Measurements from ENCODE around the gene LRRC28. TPM values are rescaled to one million over a fixed set of nuclear protein-coding genes. Genes with fewer than 3 reads are reported as not detected.

The LRRC28 gene
- polyA plus RNA-seq, 1 of the 3 experiments (the other 2 are of a cell fraction): 15.2 TPM

DNA sequence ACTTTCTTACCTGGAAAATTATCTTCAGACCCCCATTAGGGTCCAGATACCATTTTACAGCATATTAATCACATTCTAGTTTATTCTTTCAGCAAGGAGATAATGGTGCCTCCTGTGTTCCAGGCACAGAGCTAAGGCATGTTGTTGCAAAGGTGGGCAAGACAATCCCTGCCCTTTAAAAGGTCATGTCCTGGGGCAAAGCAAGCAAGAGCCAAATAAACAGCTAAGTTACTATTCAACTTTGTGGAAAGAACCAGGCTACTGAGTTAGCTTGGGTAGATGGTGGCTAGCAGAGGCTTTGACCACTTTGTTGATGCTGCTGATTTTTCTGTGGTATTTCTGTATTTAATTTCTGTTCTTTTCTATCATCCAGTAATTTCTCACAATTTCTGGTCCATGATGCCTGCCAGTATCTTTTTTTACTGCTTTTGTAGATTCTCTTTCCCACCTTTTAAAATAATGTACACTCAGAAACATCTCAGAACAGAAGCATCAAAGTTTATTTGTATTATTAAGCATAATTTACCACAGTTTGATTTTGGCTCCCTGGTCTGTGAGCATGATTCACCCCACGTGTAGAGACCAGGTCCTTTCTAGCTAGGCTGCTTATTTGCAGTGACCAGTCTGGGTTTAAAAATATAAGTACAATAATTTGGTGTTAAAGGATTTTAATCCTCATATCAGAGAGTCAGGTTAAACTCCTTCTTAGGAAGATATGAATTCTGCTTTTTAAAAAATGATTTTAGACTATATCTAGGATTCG, 71.5 kb downstream of the LRRC28 start:
- no peaks in the 10 kb centered on the region for H3K9me3 ChIP-seq
- no peak for DNase-seq
- H3K9ac ChIP-seq: no peak overlapping the region
- no peak overlapping the region for H2AFZ ChIP-seq (ENCODE audit: low read depth)
- H4K20me1 ChIP-seq (ENCODE audit: insufficient read depth): no peaks in the 10 kb centered on the region
- H3K4me2 ChIP-seq: no peak overlapping the region
- CTCF ChIA-PET: interaction anchor here (2.0 kb wide), 1 partner anchor 382 kb away, joined by 6 read pairs; no protein-coding TSS in a partner anchor
- H3K36me3 ChIP-seq (replicated peaks in 1 of 2; ENCODE audit: control insufficient read depth in 1 of 2, insufficient read depth in 2 of 2, low read length in 1 of 2): peaks cover 0 to under 1% of the 10 kb centered on the region in 2 experiments
- H3K79me2 ChIP-seq (ENCODE audit: insufficient read depth): no peaks in the 10 kb centered on the region
- no peaks in the 10 kb centered on the region for H3K27me3 ChIP-seq (ENCODE audit: insufficient read depth)
- H3F3A ChIP-seq (replicated peaks; ENCODE audit: insufficient read depth): peaks cover 8% of the 10 kb centered on the region
- no peak for TF ChIP-seq FOXM1 (IDR thresholded peaks at IDR 0.05; ENCODE audit: low read depth)
- TF ChIP-seq NFIC (IDR thresholded peaks at IDR 0.05; ENCODE audit: borderline replicate concordance): no peak
- no peak for TF ChIP-seq GATA2 (CRISPR knock-in tag; IDR thresholded peaks at IDR 0.05)
- TF ChIP-seq, protein P1, sequence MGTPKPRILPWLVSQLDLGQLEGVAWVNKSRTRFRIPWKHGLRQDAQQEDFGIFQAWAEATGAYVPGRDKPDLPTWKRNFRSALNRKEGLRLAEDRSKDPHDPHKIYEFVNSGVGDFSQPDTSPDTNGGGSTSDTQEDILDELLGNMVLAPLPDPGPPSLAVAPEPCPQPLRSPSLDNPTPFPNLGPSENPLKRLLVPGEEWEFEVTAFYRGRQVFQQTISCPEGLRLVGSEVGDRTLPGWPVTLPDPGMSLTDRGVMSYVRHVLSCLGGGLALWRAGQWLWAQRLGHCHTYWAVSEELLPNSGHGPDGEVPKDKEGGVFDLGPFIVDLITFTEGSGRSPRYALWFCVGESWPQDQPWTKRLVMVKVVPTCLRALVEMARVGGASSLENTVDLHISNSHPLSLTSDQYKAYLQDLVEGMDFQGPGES (IDR thresholded peaks at IDR 0.05; ENCODE audit: low read depth, low read length): no peak
- no peak for TF ChIP-seq EP300 (IDR thresholded peaks at IDR 0.05; ENCODE audit: borderline replicate concordance in 1 of 2, low read depth in 1 of 2, low read length in 1 of 2)
- TF ChIP-seq, protein P2, sequence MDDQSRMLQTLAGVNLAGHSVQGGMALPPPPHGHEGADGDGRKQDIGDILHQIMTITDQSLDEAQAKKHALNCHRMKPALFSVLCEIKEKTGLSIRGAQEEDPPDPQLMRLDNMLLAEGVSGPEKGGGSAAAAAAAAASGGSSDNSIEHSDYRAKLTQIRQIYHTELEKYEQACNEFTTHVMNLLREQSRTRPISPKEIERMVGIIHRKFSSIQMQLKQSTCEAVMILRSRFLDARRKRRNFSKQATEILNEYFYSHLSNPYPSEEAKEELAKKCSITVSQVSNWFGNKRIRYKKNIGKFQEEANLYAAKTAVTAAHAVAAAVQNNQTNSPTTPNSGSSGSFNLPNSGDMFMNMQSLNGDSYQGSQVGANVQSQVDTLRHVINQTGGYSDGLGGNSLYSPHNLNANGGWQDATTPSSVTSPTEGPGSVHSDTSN (IDR thresholded peaks at IDR 0.05): no peak
- no peak for TF ChIP-seq ELF1 (IDR thresholded peaks at IDR 0.05)
- no peak for TF ChIP-seq MEF2A (IDR thresholded peaks at IDR 0.05; ENCODE audit: borderline replicate concordance, low read depth)
- TF ChIP-seq TEAD4 (IDR thresholded peaks at IDR 0.05; ENCODE audit: borderline replicate concordance, insufficient read depth): no peak
- TF ChIP-seq, protein P3, sequence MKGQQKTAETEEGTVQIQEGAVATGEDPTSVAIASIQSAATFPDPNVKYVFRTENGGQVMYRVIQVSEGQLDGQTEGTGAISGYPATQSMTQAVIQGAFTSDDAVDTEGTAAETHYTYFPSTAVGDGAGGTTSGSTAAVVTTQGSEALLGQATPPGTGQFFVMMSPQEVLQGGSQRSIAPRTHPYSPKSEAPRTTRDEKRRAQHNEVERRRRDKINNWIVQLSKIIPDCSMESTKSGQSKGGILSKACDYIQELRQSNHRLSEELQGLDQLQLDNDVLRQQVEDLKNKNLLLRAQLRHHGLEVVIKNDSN (IDR thresholded peaks at IDR 0.05; ENCODE audit: borderline replicate concordance, low read depth): no peak
- TF ChIP-seq FOXJ3 (CRISPR knock-in tag; IDR thresholded peaks at IDR 0.05): no peak
- POLR2A ChIA-PET: no interaction called here
- 68% methylated on average over 2 of the region's 2 CpGs for WGBS (ENCODE audit: low lambda C conversion rate)
- no peaks in the 10 kb centered on the region for H3K9me2 ChIP-seq
- H3K4me3 ChIP-seq (ENCODE audit: low read depth in 2 of 2, low read length in 1 of 2): no peak overlapping the region
- H3K27ac ChIP-seq (ENCODE audit: low read depth in 2 of 2, low read length in 1 of 2): no peak overlapping the region; a peak in 1 of 4 replicates
- 0 out of 4 replicates have a peak, but pooled peaks cover 0 to 10% of the 10 kb centered on the region in 2 experiments for H3K4me1 ChIP-seq (ENCODE audit: control insufficient read depth in 1 of 2, insufficient read depth in 2 of 2, low read depth in 1 of 2, low read length in 1 of 2)

DNA sequence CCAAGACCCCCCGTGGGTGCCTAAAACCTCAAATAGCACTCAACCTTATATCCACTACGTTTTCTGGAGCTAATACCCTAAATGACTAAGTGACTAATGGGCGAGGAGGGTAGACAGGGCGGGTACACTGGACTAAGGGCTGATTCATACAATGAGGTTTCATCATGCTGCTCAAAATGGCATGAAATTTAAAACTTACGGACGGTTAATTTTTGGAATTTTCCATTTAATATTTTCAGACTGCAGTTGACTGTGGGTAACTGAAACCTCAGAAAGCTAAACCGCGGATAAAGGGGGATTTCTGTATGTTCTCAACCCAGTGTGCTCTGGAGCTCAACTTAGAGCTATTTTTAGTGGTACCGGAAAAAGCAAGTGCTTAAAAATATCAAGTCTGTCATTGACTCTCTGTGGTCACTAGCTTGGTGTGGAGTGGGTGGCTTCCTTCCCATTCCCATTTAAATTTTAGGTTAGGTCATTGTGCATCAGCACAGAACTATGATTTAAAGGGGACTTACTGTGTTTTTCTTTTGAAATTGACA, 72.9 kb downstream of the LRRC28 start:
- 16% methylated on average over 9 of the region's 9 CpGs for WGBS (ENCODE audit: low lambda C conversion rate)
- H3K9me3 ChIP-seq: no peaks in the 10 kb centered on the region
- H3K4me1 ChIP-seq (ENCODE audit: control insufficient read depth in 1 of 2, insufficient read depth in 2 of 2, low read depth in 1 of 2, low read length in 1 of 2): 0 out of 4 replicates have a peak, but pooled peaks cover 0 to 10% of the 10 kb centered on the region in 2 experiments
- H3K79me2 ChIP-seq (ENCODE audit: insufficient read depth): no peaks in the 10 kb centered on the region
- peaks cover 0 to 3% of the 10 kb centered on the region in 2 experiments for H3K36me3 ChIP-seq (replicated peaks in 1 of 2; ENCODE audit: control insufficient read depth in 1 of 2, insufficient read depth in 2 of 2, low read length in 1 of 2)
- peak overlapping the region; percentile 35; the same call in 1 of the 2 replicates for H3K9ac ChIP-seq
- H3K9me2 ChIP-seq: no peaks in the 10 kb centered on the region
- no peak for DNase-seq
- ChIA-PET POLR2A (no interaction called here), CTCF (interaction anchor here (2.0 kb wide), 1 partner anchor 380 kb away, joined by 6 read pairs; no protein-coding TSS in a partner anchor)
- H3F3A ChIP-seq (replicated peaks; ENCODE audit: insufficient read depth): peaks cover 7% of the 10 kb centered on the region
- H3K27ac ChIP-seq (ENCODE audit: low read depth in 2 of 2, low read length in 1 of 2): peak overlapping the region in 1 of 2 experiments; percentile 84; a peak in 2 of 4 replicates
- peak overlapping the region in 1 of 2 experiments; percentile 9; a peak in 1 of 4 replicates for H3K4me3 ChIP-seq (ENCODE audit: low read depth in 2 of 2, low read length in 1 of 2)
- peak overlapping the region; percentile 10; the same call in 1 of the 2 replicates for H3K4me2 ChIP-seq
- no peaks in the 10 kb centered on the region for H3K27me3 ChIP-seq (ENCODE audit: insufficient read depth)
- no peaks in the 10 kb centered on the region for H4K20me1 ChIP-seq (ENCODE audit: insufficient read depth)
- peak overlapping the region; percentile 58 for H2AFZ ChIP-seq (ENCODE audit: low read depth)
- 0 out of 2 replicates have a peak, but pooled peaks have one; percentile 16 for TF ChIP-seq TCF12 (IDR thresholded peaks at IDR 0.05)
- TF ChIP-seq, protein P4, sequence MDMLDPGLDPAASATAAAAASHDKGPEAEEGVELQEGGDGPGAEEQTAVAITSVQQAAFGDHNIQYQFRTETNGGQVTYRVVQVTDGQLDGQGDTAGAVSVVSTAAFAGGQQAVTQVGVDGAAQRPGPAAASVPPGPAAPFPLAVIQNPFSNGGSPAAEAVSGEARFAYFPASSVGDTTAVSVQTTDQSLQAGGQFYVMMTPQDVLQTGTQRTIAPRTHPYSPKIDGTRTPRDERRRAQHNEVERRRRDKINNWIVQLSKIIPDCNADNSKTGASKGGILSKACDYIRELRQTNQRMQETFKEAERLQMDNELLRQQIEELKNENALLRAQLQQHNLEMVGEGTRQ (IDR thresholded peaks at IDR 0.05; ENCODE audit: borderline replicate concordance, low read depth, low read length): no peak
- no peak for TF ChIP-seq POLR2AphosphoS5 (IDR thresholded peaks at IDR 0.05; ENCODE audit: low read depth, low read length)
- TF ChIP-seq JUND (IDR thresholded peaks at IDR 0.05): peak; percentile 51; the same call in 1 of the 2 replicates
- TF ChIP-seq SIN3A (IDR thresholded peaks at IDR 0.05; ENCODE audit: borderline replicate concordance, low read depth, low read length): no peak
- TF ChIP-seq, protein P2 (IDR thresholded peaks at IDR 0.05): peak; percentile 57
- TF ChIP-seq RAD21 (IDR thresholded peaks at IDR 0.05; ENCODE audit: low read length): no peak
- TF ChIP-seq MEF2A (IDR thresholded peaks at IDR 0.05; ENCODE audit: borderline replicate concordance, low read depth): peak; percentile 58; the same call in 1 of the 2 replicates
- TF ChIP-seq TAF1 (IDR thresholded peaks at IDR 0.05; ENCODE audit: borderline replicate concordance, low read depth, low read length): no peak
- TF ChIP-seq NFIC (IDR thresholded peaks at IDR 0.05; ENCODE audit: borderline replicate concordance): peak; percentile 10; the same call in 1 of the 2 replicates
- peak; percentile 66; the same call in 1 of the 2 replicates for TF ChIP-seq FOSL2 (IDR thresholded peaks at IDR 0.05; ENCODE audit: borderline replicate concordance, low read depth)
- TF ChIP-seq TEAD4 (IDR thresholded peaks at IDR 0.05; ENCODE audit: borderline replicate concordance, insufficient read depth): no peak
- TF ChIP-seq, protein P5, sequence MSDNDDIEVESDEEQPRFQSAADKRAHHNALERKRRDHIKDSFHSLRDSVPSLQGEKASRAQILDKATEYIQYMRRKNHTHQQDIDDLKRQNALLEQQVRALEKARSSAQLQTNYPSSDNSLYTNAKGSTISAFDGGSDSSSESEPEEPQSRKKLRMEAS (IDR thresholded peaks at IDR 0.05; ENCODE audit: low read depth): 0 out of 2 replicates have a peak, but pooled peaks have one; percentile 2
